RWPE1 (cell line): ENCODE measurements around the gene ADAMTS17.

ENCODE experiments used
- CTCF ChIA-PET: fragments of 350-600 bp; sonication (Branson Sonifier 250); formaldehyde crosslinking; extraction: SDS; loops from one replicate; lab custom pipeline; 2021; lab: Yijun Ruan, JAX
- POLR2A ChIA-PET: fragments of 400-600 bp; formaldehyde crosslinking; extraction: SDS; loops from one replicate; lab custom pipeline; 2020; ENCODE audit warnings: antibody characterized with exemption; ENCODE audit not compliant: low non-redundant PET; lab: Yijun Ruan, JAX
- DNase-seq: peaks from one replicate; pipeline ENCODE4 v3.0.0; 2012; ENCODE audit warnings: low spot score
- H3K27ac ChIP-seq: fragments of 450-650 bp; 2 replicates; pipeline ENCODE4 v1.5.1; 2017
- CTCF ChIP-seq: fragments of 450-650 bp; conservative IDR thresholded peaks from 2 replicates; pipeline ENCODE4 v1.5.1; 2017; ENCODE audit warnings: low read depth, mild to moderate bottlenecking

The ADAMTS17 gene

GRCh38 chr15:100308608-100309007 lies 33.2 kb downstream of the ADAMTS17 start:
- no peak for TF ChIP-seq CTCF
- POLR2A ChIA-PET = no interaction called here
- CTCF ChIA-PET = no interaction called here
- peak overlapping the region; percentile 89 for H3K27ac ChIP-seq
- peak; percentile 10 for DNase-seq

GRCh38 chr15:100308213-100308600 lies 33.6 kb downstream of the ADAMTS17 start:
- H3K27ac ChIP-seq = peak overlapping the region; percentile 89
- ChIA-PET POLR2A (no interaction called here), CTCF (no interaction called here)
- no peak for TF ChIP-seq CTCF
- peak; percentile 41 for DNase-seq

GRCh38 chr15:100307241-100308212 lies 34.2 kb downstream of the ADAMTS17 start:
- ChIA-PET CTCF (interaction anchor here (1.1 kb wide), 1 partner anchor 42 kb away, joined by 3 read pairs; no protein-coding TSS in a partner anchor), POLR2A (no interaction called here)
- peak overlapping the region; percentile 55 for H3K27ac ChIP-seq
- no peak for DNase-seq
- TF ChIP-seq CTCF = no peak

GRCh38 chr15:100306098-100306497 lies 35.7 kb downstream of the ADAMTS17 start:
- POLR2A ChIA-PET = no interaction called here
- TF ChIP-seq CTCF = no peak
- H3K27ac ChIP-seq = no peak overlapping the region
- DNase-seq = no peak
- CTCF ChIA-PET = no interaction called here

GRCh38 chr15:100301910-100302431 lies 39.8 kb downstream of the ADAMTS17 start:
- DNase-seq = no peak
- H3K27ac ChIP-seq = no peak overlapping the region
- CTCF ChIA-PET = no interaction called here
- POLR2A ChIA-PET = no interaction called here
- no peak for TF ChIP-seq CTCF

- no peak overlapping the region for H3K27ac ChIP-seq
- CTCF ChIA-PET = interaction anchor here (0.6 to 0.7 kb wide), 2 partner anchors 306 to 855 kb away, joined by 3 to 4 read pairs; no protein-coding TSS in a partner anchor
- POLR2A ChIA-PET = no interaction called here
- DNase-seq = no peak
- TF ChIP-seq CTCF = no peak
These were observed 43.5 kb downstream of the ADAMTS17 start for GRCh38 chr15:100298257-100298656.
